Dermis lymphatic vessel endothelial cell (primary cell): ENCODE data around the gene ELL3. TPM values are rescaled to one million over a fixed set of nuclear protein-coding genes. Genes with fewer than 3 reads are reported as not detected.

Experiments
- total RNA-seq: library from RNA; depleted of rRNA; stranded (reverse); fragments of >200 nt; gene quantifications from 2 replicates; pipeline ENCODE4 v1.2.1, GENCODE V29; 2014

Gene ELL3
- total RNA-seq = 1.5 TPM in 2 replicates

GRCh38 chr15:43776718-43777266, at the start of gene ELL3:
ELL3 (minus strand) TSS chr15:43776966; CDS start chr15:43776901, 65 bp downstream.

GRCh38 chr15:43824302-43825246, 47.8 kb upstream of the ELL3 start, which contains the start of gene MFAP1:
MFAP1 (minus strand) TSS chr15:43824690; CDS start chr15:43824569, 121 bp downstream.

GRCh38 chr15:43800286-43801141, 23.7 kb upstream of the ELL3 start, which contains the start of gene HYPK:
HYPK (plus strand) TSS chr15:43800599; CDS start chr15:43800623, 24 bp downstream.

GRCh38 chr15:43799945-43800285, 23.1 kb upstream of the ELL3 start, which contains the start of gene SERINC4:
SERINC4 (minus strand) TSS chr15:43800220; CDS start chr15:43799986, 234 bp downstream.

DNA sequence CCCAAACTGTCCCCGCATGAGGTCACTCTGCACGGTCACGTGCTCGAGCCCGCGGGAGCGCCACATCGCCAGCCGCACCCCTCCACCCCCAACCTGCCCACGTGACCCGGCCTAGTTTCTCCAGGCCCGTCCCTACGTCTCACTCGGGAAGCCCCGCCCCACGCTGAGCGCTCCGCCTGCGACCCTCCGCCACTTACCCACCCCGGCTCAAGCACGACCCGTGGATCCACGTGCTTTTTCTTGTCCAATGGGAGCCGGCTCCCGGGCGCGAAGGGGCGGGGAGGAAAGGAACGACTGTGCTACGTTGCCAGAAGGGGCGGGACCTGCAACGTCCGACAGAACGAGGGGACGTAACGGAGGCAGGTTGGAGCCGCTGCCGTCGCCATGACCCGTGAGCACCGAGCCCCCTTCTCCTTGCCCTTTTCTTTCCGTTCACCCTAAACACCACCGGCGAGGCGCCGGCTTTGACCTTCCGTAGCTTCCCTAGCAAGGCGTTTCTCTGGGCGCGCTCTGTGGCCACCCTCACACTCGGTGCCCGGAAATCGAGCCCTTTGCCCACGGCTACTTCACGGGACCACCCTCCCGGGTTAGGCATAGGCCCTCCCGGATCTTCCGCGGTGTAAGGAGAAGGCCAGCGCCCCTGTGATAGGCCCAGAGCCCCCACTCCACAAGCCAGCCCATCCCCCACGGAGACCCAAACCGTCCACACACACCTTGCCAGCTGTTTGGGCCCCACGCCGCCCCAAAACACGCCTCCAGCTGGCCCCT, 15.4 kb upstream of the ELL3 start, which contains the start of gene SERF2:
Gene SERF2 (plus strand): TSS at position 328 of the 768 bp plus-strand sequence. CDS start 57 bp downstream, at position 385.

DNA sequence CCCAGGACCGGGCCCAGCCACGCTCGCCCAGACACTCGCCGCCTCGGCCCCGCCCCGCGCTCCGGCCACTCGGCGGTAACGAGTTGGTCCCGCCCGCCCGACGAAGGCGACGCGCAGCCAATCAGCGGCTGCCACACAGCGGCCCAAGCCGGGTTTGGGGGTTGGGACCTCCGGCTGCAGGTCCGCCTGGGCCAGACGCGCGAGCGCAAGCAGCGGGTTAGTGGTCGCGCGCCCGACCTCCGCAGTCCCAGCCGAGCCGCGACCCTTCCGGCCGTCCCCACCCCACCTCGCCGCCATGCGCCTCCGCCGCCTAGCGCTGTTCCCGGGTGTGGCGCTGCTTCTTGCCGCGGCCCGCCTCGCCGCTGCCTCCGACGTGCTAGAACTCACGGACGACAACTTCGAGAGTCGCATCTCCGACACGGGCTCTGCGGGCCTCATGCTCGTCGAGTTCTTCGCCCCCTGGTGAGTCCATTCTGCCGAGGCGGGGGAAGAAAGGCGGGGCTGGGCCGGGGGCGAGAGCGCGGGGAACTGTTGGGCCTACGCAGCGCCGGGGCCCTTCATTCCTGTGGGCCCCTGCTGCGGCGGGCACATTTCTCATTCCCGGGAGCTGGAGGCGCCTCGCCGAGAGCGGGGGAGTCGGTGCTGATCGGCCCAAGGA, 30.4 kb downstream of the ELL3 start, which contains the start of gene PDIA3:
Gene PDIA3 (plus strand): TSS at position 194 of the 658 bp plus-strand sequence. CDS start 102 bp downstream, at position 296.

Other genes with a start within 250 kb of the ELL3 start
- gene PPIP5K1, start 186.8 kb downstream of the ELL3 start, total RNA-seq = 7.4 and 12.8 TPM in 2 replicates
- not detected in 2 replicates for gene CKMT1B, start 182.9 kb downstream of the ELL3 start, total RNA-seq
- gene STRC, start 158.2 kb downstream of the ELL3 start, total RNA-seq = 0.09 TPM in 1 of 2 replicates, not detected in the other
- gene CATSPER2, start 128.1 kb downstream of the ELL3 start, total RNA-seq = 0.33 and 0.95 TPM in 2 replicates
- not detected in 2 replicates for gene CKMT1A, start 83.1 kb downstream of the ELL3 start, total RNA-seq
- gene PDIA3, start 30.5 kb downstream of the ELL3 start, total RNA-seq = 123 and 147 TPM in 2 replicates
- 214 and 359 TPM in 2 replicates for gene SERF2, start 15.4 kb upstream of the ELL3 start, total RNA-seq
- 0.11 TPM in 1 of 2 replicates, not detected in the other for gene SERINC4, start 23.3 kb upstream of the ELL3 start, total RNA-seq
- gene HYPK, start 23.6 kb upstream of the ELL3 start, total RNA-seq = 4.9 and 5.4 TPM in 2 replicates
- 18.3 and 22.8 TPM in 2 replicates for gene MFAP1, start 47.7 kb upstream of the ELL3 start, total RNA-seq
- gene WDR76, start 50.0 kb upstream of the ELL3 start, total RNA-seq = 3.9 and 4.1 TPM in 2 replicates